GM19467 (cell line): ENCODE results near the gene HMOX1.

Source experiments
- ATAC-seq: cut with Tn5 transposase; IDR thresholded peaks from one replicate; pipeline ENCODE4 v1.9.1; 2021; ENCODE audit warnings: mild to moderate bottlenecking, moderate library complexity; ENCODE audit not compliant: unreplicated experiment

Gene HMOX1

DNA sequence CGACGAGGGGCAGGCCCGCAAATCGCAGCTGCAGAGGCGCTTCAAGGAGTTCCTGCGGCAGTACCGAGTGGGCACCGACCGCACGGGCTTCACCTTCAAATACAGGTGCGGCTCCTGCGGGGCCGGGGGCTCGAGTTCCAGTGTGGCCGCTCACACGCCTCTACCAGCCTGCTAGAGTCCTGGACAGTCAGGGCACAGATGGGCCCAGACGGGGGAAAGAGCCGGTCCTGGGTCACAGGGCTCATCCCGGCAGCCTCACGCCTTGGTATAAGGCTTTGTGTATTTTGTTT, 19.6 kb downstream of the HMOX1 start:
- no peak for ATAC-seq

DNA sequence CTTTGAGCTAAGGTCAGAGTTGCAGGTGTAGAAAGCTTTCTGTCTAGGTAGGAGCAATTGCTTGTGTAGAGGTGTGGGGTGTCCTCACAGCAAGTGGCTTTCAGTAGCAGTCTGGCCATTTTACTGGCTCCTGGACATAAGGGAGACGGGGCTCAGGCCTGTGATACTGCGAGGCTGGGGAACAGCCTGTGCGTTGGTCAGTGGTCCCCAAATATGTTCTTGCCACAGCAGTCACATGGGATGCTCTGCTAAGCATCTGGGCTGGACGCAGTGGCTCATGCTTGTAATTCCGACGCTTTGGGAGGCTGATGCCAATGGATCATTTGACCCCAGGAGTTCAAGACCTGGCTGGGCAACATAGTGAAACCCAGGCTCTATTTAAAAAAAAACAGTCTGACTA, 21.0 kb downstream of the HMOX1 start:
- no peak for ATAC-seq

DNA sequence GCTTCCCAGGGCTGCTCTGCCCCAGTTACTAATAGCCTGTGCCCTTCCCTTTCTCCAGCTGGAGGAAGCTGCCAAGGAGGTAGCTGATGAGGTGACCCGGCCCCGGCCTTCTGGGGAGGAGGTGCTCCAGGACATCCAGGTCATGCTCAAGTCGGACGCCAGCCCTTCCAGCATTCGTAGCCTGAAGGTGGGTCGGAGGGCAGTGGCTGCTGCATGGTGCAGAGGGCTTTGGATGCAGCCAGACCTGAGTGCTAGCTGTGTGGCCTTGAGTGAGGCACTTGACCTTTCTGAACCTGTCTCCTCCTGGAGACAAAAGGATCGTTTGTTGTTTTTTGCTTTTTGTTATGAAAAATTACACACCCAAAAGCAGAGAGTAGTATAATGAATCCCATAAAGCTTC, 22.5 kb downstream of the HMOX1 start:
- ATAC-seq: no peak

DNA sequence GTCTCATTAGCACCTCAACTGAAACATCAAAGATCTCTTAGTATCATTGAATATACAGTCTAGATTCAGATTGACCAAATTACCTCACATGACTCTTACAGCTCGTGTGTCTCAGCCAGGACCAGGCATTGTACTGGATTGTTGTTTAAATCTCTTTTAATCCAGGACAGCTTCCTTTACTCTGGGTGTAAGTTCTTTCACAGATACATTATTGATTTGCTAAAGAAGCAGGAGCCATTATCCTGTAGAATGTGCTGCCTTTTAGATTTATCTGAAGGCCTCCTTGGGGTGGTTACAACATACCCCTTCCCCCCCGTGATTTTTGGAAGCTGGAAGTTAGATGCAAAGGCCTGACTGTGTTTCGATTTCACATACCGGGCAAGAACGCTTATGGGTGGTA, 23.3 kb downstream of the HMOX1 start:
- ATAC-seq: no peak

DNA sequence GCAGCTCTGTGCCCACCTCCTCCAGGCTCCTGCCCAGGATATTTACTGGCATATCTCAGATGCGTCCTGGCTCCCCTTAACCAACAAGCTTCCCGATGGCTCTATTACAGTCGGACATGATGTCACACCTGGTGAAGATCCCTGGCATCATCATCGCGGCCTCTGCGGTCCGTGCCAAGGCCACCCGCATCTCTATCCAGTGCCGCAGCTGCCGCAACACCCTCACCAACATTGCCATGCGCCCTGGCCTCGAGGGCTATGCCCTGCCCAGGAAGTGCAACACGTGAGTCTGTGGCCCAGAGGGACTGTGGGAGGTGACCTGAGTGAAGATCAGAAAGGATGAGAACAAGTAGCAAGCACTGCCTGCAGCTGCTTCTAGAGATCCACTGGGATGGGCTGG, 25.5 kb downstream of the HMOX1 start:
- no peak for ATAC-seq

DNA sequence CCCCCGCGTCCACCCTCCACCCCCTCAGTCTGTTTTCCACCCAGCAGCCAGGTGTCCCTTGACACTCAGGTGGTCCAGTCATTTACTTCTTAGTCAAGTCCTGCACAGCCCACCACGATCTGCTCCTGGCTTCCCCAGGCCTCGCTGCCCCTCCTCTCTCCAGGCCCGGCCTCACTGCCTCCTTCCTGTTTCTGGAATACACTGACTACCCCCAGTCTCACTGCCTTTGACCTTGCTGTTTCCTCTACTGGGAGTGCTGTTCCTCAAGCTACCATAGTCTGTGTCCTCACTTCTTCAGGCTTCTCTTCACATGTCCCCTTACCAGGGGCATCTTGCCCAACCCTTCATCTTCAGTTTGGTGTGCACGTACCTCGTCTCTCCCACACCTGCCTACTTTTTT, 26.5 kb downstream of the HMOX1 start:
- no peak for ATAC-seq

DNA sequence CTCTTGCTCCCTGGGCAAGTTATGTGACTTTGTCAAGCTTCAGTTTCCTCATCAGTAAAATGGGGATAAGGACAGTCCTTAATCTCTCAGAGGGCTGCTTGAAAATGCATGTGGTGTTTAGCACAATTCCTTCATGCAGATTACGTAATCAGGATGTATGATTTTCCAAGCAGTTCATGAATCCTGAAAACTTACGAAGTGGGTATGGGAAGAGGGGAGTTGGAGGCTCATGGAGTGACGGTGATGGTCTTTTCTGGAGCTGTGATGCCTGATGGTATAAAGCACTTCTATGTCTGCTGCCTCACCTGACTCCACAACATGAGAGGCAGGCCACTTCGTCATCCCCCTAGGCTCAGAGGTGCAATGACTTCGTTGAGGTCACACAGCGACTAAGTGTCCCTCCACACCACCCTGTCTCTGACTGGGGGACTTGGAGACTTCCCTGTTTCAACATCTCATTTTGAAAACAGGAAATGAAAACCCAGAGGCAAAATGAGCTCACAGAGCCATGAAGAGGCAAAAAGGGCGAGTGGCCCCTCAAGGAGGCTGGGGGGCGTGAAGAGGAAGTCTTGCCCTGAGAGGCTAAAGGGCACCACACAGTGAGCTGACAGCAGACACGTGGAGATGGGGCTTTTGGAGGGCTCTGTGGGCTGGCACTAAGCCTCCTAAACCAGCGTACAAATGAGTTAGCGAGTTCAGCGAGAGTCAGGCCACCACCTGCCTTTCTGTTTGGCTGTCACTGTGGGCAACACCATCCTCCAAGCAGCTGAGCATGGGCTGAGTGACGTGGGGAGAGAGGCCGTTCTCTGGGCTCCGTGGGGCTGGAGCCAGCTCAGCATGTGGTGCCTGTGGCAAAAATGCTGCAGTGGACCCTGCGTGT, 29.1 kb downstream of the HMOX1 start:
- ATAC-seq: peak; percentile 55

DNA sequence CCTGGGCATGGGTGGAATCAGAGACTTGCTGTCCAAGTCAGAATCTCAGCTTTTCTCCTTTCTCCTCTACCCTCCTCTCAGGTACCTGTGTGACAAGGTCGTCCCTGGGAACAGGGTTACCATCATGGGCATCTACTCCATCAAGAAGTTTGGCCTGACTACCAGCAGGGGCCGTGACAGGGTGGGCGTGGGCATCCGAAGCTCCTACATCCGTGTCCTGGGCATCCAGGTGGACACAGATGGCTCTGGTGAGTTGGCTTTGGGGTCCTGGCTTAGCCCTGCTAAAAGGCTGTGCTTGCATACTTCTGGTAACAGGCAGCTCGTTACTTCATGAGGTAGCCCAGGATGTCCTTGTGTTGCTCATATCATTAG, 29.8 kb downstream of the HMOX1 start:
- ATAC-seq: no peak

DNA sequence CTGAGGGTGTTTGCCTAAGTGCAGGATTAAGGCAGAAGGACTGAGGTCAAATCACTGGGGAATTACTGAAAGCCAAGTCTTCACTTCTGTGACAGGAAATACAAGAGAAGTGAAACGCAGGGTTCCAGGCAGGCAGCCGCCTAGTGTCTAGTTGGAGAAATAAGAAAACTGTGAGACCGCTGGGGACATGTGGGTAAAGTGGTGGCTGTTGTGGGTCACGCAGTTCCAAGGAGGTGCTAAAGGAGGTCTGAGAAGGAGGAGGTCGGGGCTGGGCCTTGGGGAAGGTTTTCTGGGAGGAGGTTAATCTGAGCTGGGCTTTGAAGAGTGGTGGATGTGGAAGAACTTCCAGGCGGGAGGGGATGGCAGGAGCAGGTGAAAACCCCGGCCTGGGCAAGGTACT, 30.2 kb downstream of the HMOX1 start:
- ATAC-seq: no peak

DNA sequence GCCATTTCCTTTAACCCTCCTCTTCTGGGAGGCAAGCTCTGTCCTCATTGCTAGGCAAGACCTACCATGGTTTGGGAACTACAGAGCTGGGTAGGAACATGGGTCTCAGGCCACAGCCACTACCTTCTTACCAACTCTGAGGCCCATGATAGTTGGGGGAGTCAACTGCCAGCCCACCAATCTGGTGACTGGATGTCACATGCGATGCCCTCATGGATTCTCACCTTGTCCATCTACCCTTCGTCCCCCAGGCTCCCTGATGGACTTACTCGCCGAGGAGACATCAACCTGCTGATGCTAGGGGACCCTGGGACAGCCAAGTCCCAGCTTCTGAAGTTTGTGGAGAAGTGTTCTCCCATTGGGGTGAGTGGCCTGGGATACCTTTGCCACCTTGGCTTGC, 32.7 kb downstream of the HMOX1 start:
- no peak for ATAC-seq

DNA sequence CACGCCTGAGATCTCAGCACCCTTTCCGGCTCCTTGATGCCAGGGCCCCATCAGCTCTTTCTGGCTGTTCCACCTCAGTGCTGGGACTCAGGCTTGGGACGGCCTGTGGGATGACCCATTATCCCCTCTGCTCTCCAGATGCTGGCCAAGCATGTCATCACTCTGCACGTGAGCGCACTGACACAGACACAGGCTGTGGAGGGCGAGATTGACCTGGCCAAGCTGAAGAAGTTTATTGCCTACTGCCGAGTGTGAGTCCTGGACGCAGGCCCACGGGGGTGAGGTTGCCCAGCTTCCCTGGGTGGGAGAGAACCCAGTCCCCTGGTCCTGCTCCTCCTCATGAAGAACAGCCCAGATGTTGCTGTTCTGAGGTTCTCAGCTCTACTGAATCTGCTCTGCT, 36.7 kb downstream of the HMOX1 start:
- ATAC-seq: no peak

DNA sequence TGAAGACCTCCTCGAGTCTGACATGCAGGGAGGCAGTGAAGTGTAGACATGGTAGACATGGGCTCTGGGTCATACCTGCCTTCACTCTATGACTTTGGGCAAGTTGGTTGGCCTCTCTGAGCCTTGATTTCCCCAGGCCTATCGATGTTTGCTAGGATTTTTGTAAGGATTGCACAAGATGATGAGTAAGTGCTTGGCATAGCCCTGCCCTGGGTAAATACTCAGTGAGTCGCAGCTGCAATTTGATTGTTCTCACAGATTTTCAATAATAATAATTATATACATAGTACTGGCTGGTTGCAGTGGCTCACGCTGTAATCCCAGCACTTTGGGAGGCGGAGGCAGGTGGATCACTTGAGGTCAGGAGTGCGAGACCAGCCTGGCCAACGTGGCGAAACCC, 37.2 kb downstream of the HMOX1 start:
- ATAC-seq: no peak

DNA sequence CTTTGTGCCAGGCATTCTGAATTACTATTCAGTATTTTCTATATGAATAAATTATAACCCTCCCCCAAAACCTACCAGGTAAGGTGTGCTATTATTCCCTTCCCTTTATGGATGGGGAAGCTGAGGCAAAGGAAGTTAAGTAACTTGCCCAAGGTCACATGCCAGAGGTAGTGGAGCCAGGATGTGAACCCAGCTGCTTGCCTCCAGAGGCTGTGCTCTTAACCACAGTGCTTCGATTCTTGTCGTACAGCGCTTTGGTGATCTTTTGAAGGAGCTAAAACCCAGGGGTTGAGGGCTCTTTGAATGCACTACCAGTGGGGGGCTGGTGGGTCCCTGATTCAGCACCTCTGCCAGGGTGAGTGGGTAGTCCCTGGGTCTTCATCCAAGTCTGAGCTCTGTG, 37.8 kb downstream of the HMOX1 start:
- ATAC-seq: no peak

DNA sequence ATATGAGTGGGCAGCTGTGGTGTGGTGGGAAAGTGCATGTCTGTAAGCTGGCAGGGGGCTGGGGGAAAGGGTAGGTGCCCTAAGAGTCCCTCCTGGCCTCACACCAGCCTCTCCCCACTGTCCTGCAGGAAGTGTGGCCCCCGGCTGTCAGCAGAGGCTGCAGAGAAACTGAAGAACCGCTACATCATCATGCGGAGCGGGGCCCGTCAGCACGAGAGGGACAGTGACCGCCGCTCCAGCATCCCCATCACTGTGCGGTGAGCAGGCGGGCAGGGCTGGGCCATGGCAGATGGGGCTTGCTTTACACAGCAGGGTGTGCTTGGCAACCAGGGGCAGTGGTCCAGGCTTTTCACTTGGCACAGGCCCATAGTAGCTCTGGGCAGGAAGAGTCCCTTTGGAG, 38.9 kb downstream of the HMOX1 start:
- no peak for ATAC-seq

DNA sequence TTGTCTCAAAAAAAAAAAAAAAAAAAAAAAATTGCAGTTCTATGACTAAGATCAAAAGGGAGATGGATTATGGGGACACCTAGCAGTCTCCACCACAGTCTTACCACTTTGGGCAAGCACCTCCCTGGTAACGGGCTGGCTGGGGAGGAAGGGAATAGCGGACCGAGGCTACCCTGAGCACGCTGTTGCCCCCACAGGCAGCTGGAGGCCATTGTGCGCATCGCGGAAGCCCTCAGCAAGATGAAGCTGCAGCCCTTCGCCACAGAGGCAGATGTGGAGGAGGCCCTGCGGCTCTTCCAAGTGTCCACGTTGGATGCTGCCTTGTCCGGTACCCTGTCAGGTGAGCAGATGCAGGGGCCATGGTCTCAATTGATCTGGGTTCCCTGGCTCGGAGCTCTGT, 40.2 kb downstream of the HMOX1 start:
- ATAC-seq: no peak

DNA sequence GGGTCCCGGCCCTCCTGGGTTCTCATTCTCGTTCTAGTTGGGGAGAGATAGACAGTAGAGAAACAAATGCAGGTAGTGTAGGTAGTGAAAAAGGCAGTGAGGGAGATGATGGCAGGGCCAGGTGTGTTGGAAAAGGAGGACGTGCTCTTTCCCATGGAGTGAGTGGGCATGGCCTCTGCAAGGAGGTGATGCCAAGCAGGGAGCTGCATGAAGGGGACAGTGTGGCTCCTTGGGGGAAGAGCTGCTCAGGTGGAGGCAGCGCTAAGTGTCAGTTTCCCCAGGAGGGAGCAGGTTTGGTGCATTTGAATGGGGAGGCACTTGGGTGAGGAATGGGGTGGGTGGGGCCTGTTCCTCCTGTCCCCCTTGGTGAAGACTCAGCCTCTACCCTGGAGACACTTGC, 41.2 kb downstream of the HMOX1 start:
- ATAC-seq: no peak

DNA sequence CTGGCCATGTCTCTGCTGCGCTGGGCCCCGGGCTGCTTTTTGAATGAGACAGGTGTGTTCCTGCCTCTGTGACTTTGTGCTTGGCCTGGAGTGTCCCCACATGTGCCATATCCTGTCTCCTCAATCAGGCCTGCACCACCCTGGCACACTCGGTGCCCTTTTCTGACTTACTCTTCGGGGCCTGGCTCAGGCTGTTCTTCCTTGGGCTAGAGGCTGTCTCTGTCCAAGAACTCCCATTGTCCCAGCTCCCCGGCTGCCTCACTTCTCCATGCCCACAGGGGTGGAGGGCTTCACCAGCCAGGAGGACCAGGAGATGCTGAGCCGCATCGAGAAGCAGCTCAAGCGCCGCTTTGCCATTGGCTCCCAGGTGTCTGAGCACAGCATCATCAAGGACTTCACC, 42.0 kb downstream of the HMOX1 start:
- no peak for ATAC-seq

DNA sequence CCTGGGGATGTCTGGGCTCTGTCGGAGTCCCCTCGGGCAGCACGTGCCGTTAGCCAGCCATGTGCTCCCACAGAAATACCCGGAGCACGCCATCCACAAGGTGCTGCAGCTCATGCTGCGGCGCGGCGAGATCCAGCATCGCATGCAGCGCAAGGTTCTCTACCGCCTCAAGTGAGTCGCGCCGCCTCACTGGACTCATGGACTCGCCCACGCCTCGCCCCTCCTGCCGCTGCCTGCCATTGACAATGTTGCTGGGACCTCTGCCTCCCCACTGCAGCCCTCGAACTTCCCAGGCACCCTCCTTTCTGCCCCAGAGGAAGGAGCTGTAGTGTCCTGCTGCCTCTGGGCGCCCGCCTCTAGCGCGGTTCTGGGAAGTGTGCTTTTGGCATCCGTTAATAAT, 43.2 kb downstream of the HMOX1 start:
- no peak for ATAC-seq

DNA sequence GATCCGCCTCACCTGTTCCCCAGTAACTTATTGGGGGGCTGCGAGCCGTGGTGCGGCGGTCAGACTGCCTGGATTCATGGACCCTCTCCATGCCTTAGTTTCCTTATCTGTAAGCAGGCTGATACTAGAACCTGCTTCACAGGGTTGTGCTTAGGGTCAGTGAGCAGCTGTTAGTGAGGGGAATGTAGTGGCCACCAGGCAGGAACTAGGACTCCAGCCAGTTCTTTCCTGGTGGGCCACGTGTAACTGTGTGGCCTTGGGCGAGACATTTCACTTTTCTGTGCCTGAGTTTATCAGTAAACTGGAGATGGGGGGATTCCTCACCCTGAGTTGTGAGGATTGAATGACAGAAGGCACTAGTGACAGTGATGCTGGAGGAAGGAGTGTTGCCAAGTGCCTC, 43.9 kb downstream of the HMOX1 start:
- ATAC-seq: no peak

DNA sequence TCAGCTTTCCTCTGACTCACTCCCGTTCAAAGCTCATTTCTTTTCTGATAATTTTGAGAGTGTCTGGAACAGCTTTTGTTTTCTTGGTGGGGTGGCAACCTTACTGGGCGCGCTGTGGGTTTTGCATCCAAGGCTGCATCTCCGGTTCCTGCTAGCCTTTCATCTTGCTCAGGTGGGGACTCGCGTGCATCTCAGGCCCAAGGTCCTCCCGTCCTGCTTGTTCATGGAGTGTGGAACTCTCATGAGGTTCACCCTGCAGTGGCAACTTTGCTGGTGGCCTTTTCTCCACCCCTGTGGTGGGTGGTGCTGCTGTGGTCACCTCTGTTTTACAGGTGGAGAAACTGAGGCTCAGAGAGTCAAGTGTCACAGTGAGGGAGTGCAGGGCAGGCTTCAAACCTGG, 44.6 kb downstream of the HMOX1 start:
- no peak for ATAC-seq

DNA sequence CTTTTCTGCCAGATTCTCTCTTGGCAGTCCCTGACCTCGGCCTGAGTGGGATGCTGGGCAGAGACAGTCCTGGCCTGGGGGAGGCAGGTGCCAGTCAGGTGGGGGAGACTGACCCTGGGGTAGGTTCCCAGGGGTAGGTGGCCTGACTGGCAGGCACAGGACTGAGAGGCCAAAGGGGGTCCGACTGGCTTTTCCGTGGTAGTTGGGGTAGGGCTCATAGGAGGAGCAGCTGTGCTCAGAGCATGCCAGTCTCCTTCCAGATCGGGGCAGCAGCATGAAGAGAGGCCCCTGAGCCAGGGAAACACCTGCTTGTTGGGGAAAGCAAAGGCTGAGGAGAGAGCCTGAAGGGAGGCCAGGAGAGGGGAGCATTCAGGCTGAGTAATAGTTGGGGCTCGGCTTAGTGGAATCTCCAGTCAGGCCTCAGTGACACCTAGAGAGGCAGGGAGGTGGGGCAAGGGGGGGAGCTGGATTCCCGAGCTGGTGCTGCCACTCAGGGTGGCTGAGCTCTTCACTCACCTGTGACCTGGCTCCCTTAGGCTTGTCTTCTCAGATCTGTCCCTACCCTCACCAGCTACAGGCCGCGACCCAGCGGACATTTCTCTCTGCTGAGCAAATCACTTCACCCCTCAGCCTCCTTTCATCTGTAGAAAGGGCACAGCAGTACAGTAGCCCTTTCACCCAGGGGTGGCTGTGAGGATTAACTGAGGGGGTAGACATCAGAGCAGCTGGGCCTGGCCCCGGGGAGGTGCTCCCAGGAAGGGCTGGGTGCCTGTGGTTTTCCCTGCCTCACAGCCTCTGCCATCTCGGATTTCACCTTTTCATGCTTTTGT, 45.3 kb downstream of the HMOX1 start:
- ATAC-seq: no peak

DNA sequence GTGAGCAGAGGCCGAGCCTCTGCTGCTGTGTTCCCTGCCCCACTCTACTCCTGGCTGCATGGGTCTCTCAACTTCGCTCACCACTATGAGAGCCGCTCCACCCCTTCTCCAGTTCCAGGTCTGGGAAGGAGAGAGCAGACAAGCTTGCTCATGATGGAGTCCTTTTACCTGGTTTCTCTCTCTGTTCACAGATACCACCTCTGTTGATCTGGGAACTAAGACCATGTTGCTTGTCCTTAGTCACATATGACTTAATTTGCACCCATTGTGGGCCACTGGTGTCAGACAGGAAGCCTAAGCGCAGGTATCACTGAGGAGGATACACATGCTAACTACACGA, 45.9 kb downstream of the HMOX1 start:
- no peak for ATAC-seq

DNA sequence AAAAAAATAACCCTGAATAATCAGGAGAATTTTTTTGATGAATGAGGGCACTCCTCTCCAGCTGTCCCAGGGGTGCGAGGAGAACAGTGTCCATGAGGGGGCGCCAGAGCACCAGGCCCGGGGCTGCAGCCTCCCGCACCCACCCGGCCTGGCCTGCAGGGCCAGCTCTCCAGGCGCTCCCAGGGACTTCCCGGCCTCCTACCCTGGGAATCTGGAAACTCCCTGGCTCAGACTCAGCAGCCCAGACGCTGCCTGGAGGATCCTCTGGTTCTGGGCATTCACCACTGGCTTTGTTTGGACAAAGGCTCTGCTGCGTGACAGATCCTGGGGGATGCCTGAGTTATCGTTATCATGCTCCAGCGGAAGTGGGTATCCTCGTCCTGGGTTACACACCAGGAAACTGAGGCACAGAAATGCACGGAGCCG, 50.0 kb downstream of the HMOX1 start:
- no peak for ATAC-seq
